Activated CD4-positive, alpha-beta T cell treated with anti-CD3 and anti-CD28 coated beads for 24 hours (primary cell): Measurements from ENCODE around the gene DNAH10.

ENCODE experiments used
- DNase-seq, 2 donors: peaks; one replicate each; pipeline ENCODE4 v3.0.0-alpha.2; 2020; ENCODE audit warnings: low read depth in 2 of 2

Gene DNAH10

GRCh38 chr12:123948401-123948795 is 186.3 kb downstream of the DNAH10 start:
- DNase-seq: no peak

- DNase-seq: no peak
These were observed 187.0 kb downstream of the DNAH10 start for GRCh38 chr12:123948796-123949769.

DNA sequence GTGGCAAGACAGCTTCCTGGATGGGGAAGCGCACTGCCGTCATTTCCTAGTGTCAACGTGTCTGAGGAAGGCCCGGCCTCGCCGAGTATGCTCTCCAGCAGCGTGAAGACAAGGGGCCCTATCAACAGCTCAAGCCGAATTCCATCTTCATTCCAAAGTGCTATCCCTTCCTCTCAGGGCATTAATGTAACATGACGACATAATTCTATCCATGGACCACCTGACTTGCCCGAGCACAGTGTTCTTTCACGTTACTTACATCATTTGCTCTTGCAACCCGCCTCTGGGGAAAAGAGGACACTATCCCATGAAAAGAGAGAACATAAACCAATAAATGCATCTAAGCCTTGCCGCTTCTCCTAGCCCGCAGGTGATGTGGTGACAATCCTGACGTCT is 187.7 kb downstream of the DNAH10 start:
- no peak for DNase-seq

DNA sequence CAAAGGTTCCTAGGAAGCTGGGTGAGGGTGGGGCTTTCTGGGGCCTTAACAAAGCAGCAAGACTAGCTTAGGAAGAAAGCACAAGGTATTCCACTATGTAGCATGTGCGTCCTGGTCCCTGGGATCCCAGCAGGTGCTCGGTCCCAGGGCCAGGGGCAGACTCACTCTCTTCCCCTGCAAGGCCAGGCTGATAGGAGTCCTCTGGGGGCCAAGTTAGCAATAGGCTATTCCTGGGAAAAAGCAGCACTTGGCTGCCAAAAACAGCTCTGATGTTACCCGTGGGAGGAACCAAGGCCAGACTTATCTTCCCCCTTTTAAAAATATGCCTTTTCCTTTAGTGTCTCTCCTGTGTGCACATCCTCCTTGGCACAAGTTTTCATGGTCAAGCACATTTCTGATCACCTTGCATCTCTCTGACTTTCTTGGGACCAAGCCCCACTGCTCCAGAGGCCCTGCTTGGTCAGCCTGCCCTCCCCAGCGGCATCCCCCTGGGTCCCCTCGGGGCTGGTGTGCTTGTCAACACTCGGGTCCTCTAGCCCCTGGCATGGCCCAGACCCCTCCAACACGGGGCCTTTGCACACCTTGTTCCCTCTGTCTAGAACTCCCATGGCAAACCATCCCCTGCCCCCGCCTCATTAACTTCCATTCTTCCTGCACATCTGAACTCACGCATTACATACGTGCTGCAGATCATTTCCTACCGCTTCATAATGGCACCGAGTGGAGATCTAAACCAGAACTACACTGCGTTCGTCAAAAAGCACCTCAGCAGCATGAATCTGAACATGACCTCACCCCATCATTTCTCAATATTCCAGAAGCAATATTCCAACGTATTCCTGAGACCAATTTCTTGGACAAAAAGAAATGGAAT is 188.6 kb downstream of the DNAH10 start:
- no peak for DNase-seq

GRCh38 chr12:123951467-123951866 is 189.4 kb downstream of the DNAH10 start:
- no peak for DNase-seq

DNA sequence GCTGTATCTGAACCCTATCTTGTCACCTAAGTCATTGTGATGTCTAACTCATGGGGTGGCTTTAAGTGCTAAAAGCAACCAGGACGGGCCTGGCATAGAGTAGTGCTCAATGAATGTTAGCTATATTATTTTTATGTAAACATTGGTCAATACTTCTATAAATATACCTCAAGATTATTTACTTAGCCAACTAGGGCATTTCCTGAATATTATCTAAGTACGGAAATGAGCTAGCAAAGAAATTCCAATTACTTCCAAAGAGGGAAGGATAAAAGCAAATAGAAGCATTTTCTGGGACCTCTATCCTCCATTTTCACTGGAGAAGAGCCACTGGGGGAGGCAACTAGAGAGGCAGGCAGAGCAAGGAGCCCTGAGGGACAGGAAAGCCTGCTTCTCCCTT is 189.9 kb downstream of the DNAH10 start:
- DNase-seq: no peak

DNA sequence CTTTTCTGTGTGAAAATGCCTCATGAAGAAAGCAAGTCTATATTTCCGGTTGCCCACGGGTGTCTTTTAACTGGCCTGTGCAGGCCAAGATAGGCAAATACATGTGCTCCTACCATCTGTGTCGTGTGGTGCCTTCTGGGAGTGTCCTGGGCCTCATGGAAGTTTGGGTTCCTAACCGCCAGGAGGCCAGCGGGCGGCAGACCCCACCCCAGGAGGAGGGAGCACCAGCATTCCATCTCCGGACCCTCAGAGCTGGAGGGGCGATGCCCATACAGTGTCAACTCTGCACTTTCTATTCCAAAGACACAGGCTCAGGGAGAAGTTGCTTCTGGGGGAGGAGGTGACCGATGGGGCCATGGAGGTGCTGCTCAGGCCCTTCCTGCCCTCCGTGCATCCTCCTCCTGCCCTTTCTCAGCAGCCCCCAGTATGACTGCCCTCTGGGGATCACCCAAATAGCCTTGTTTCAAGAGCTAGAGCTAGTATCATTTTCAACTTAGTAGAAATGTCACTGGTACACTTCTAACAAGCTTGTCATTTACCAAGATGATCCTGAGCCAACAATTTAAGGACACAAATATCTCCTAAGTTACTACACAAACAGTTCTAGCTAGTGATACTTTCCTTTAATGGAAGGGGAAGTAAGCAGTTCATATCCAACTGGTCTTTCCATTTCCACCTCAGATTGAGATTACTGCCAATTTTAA is 192.7 kb downstream of the DNAH10 start:
- DNase-seq: no peak

DNA sequence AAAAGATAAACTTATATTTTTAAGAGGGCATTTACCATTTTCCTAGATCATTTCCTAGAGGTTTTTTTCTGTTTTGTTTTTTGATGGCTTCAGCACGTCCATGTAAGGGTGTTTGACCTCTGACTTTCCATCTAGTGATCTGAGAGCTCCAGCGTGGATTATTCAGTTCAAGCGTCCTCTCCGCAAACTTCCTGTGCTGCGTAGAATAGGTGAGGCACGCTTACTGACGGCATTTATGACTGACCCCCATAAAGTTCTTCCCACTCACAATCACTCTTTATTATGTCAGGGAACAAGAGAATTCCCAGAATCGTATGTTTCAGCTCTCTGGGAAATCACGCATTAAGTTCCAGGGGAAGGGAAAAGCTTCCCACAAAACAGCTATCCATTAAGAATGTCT is 194.1 kb downstream of the DNAH10 start:
- DNase-seq: no peak

DNA sequence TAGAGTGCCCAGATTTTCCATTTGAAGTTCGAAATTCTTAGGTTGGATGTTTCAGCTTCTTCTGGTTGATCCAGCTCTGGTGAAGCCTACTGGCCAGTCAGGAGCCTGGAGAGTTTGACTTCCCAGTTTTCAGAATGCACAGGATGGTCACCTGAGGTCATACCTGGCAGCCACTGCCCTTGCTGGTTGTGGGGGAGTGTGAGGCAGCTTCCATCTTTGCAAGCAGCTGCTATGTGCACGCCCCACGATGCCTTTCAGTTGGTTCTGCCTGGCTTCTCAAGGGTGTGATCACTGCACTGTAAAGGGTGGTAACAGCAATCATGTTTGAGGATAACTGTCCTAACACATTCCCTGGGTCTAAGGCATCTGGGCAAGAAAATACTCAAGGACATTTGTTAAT is 195.1 kb downstream of the DNAH10 start:
- no peak for DNase-seq

DNA sequence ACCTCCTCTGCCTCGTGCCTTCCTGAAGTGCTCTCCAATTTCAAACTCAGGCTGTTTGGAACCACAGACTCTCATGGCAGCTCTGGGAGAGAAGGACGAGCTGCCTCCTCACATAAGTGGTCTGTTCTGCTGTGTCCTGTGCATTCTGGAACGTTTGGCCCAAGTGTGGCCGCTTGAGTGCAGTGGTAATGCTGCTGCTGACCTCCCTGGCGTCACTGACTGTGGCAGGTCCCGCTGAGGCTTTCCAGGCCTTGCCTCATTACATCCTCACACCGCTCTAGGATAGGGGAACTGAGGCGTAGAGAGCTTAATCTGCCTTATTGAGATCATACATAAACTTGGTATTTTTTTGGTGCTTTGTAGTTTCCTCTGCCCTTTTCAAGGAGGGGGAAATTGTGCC is 196.4 kb downstream of the DNAH10 start:
- no peak for DNase-seq

DNA sequence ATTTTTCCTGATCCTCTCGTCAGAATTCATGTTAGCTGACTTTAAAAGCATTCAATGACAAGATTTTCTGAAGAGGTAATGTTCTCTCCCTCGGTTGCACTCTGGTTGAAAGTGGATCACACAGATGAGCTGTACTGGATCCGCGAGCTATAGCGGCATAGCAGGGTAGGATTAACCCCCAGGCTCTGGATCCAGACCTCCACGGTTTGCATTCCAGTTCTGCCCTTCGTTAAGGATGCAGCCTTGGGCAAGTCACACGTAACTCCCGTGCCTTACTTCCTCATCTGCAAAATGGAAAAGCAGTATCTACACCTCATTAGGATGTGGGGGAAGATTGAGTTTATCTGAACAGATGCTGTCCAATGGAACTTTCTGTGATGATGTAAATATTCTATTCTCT is 196.8 kb downstream of the DNAH10 start:
- no peak for DNase-seq

DNA sequence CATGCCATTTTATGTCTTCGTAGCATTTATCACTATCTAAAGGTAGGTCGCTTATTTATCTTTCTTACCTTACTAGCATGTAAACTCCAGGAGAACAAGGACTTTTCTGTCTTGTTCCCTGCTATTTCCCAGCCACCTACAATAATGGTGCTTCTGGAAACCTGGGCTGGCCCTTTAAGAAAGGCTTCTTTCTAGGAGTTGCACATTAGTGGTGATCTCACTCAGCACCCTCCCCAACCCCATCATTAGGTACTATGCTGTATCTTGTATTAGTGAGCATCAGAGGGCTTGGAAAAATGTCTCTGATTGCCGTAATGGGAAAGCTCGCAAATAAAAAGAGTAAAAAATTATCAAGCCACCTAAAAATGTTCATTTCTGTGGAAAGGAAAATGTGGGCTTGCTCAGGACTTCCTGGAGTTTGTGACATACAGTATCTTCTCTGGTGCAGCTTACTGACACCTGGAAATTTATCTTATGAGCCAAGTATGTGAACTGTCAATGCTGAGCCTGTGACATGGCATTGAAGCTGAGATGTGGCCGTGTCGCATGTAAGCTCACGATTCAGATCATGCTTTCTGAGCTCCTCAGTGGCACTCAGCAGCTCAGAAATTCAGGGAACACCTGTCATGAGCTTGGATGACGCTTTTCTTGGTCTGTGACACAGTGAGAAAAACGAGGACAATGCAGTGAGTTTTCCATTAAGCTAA is 198.1 kb downstream of the DNAH10 start:
- DNase-seq: no peak

GRCh38 chr12:123960856-123961255 is 198.8 kb downstream of the DNAH10 start:
- DNase-seq: no peak

- no peak for DNase-seq
These were observed 199.7 kb downstream of the DNAH10 start for GRCh38 chr12:123961585-123962345.

GRCh38 chr12:123962513-123962912 is 200.4 kb downstream of the DNAH10 start:
- no peak for DNase-seq

DNA sequence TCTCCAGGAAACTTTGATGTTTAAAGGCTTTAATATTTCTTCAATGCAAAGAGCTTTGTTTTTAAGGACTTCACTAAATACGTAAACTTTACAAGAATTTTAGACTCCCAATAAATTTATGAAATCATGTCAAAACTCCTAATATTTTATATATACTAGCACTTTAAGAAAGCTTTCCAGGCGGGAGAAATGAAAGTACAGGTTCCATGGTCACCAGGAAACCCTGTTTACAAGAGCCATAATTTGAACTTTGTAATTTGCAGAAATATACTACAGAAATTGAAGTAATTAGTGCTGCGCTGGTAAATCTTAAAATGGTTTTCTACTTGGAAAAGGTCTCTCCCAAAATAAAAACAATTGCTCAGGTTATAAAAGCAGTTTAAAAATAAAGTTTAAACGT is 201.7 kb downstream of the DNAH10 start:
- DNase-seq: no peak

DNA sequence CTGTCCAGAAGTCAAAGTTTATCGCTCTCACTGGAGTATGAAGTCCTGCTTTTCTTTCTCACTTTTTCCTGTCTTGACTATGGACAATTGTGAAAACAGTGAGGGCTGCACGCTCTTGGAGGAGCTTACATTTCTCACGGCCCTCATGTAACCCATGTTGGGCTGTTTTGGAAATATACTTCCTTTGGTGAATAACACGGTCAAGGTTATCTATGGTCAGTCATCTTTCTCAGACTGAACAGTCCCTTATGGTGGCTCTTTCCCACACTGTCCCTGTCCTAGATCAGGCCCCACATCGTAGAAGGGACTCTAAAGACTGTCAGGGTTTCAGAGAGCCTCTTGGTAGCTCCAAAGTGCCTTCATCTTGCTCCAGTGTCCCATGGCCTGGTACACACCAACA is 203.3 kb downstream of the DNAH10 start:
- no peak for DNase-seq

GRCh38 chr12:123966596-123966995 is 204.5 kb downstream of the DNAH10 start:
- DNase-seq: no peak

DNA sequence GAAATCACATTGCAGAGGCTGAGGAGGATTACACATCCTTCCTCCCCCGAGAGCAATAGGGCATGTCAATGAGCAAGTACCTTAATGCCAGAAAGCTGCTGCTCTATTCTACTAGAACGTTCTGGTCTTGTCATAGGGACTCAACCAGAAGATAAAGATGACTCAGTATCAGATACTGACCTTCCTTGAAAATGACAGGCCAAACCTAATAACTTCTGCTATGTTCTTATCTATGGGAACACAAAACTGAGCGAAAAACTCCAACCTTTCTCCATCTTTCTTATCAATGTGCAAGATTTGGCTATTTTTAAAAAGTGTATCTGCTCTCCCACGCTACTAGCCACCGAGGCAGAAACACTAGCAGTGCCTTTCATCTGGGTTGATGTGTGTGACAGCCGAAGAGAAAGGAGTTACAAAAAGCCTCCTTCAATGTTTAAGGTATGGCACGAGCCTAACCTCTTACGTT is 205.1 kb downstream of the DNAH10 start:
- DNase-seq: no peak

DNA sequence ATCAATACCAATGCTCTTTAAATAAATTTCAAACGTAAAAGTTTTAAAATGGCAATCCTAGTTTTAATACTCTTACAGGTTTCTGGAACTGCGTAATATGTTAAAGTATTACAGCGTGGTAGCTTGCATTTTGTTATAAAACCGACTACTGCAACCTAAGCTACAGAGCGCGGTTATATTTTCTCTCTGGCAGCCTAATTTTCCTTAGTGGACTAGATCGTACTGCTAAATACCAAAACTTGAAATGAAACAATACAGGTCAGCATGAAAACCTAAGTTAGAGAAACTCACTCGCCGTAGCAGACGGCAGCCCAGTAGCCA is 209.3 kb downstream of the DNAH10 start:
- no peak for DNase-seq
